ENCODE measurements around the gene ANXA3.
"Not testable (repeated sequence)": the region's sequence is repeated elsewhere in the genome, so short reads cannot be mapped to it uniquely, and the experiment has no call there.

Gene ANXA3

GRCh38 chr4:78543424-78544125 lies 8.0 kb upstream of the ANXA3 start:
- TF ChIP-seq CTCF (IDR thresholded peaks at IDR 0.05; ENCODE audit: low read depth, low read length), result no peak
- H3K4me3 ChIP-seq (ENCODE audit: low read depth, low read length), result no peak overlapping the region

DNA sequence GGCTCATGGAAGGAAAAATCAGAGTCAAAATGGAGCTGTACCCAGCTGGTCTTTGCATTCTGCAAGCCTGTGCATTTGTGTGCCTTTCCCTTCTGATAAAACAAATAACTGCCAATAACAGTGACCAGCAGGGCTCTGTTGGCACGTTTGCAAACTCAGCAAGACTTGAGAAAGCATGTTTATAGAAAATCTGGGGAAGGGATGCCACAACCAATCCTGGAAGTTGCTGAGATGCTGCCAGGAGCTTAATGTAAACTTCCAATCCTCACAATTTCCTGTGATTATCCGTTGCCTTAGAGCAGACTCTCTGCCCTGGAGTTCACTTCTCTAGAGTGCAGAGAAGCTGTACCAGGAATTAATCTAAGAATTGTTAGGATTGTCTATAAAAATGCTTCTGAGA lies 6.9 kb upstream of the ANXA3 start:
- H3K4me3 ChIP-seq (ENCODE audit: low read depth, low read length), result no peak overlapping the region
- no peak for TF ChIP-seq CTCF (IDR thresholded peaks at IDR 0.05; ENCODE audit: low read depth, low read length)

- TF ChIP-seq CTCF (IDR thresholded peaks at IDR 0.05; ENCODE audit: low read depth, low read length), result no peak
- H3K4me3 ChIP-seq (ENCODE audit: low read depth, low read length), result no peak overlapping the region
Observed at GRCh38 chr4:78545275-78546246, 6.0 kb upstream of the ANXA3 start.

- H3K4me3 ChIP-seq (ENCODE audit: low read depth, low read length), result not testable (repeated sequence)
Observed at GRCh38 chr4:78547899-78548298, 3.7 kb upstream of the ANXA3 start.

DNA sequence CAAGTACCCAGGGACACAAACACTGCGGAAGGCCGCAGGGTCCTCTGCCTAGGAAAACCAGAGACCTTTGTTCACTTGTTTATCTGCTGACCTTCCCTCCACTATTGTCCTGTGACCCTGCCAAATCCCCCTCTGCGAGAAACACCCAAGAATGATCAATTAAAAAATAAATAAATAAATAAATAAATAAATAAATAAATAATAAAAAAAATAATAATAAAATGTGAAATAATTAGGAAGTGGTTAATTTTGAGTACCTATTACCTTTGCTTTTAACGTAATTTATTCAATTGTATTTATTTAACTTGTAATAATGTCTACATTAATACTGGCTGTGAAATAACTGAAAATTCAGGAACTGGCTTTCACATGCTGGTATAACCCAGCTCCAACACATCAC lies 2.7 kb upstream of the ANXA3 start:
- not testable (repeated sequence) for H3K4me3 ChIP-seq (ENCODE audit: low read depth, low read length)

DNA sequence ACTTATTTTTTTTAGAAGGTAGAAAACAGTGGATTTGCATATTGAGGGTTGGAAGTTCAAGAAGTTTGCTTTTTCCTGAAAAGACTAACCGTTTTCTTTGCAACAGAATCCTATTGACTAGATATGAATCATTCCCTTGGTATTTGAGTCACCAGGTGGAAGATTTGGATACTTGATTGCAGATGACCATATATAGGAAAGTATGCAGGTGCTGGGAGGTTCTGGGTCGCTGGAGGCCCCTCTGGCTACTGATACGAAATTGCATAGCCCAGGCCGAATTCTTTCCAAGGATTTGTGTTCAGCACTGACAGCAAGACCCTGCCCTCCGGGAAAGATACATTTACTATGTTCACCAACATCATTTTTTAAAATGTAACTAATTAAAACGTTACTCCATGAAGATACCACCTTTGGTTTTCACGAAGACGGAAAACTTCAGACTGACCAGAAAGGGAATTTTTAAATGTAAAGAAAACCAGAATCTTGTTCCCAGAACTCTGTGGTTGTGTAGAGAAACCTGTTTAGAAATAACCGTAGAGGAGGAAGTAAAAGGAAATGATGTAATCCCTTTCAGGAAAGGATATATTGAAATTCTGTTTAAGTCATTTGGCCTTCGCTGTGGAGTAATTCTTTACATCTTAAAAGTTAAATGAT lies 946 bp downstream of the ANXA3 start:
- no peak for TF ChIP-seq CTCF (IDR thresholded peaks at IDR 0.05; ENCODE audit: low read depth, low read length)
- H3K4me3 ChIP-seq (ENCODE audit: low read depth, low read length), result peak overlapping the region; percentile 64

GRCh38 chr4:78553043-78553396 lies 1.4 kb downstream of the ANXA3 start:
- TF ChIP-seq CTCF (IDR thresholded peaks at IDR 0.05; ENCODE audit: low read depth, low read length), result no peak
- no peak overlapping the region for H3K4me3 ChIP-seq (ENCODE audit: low read depth, low read length)

DNA sequence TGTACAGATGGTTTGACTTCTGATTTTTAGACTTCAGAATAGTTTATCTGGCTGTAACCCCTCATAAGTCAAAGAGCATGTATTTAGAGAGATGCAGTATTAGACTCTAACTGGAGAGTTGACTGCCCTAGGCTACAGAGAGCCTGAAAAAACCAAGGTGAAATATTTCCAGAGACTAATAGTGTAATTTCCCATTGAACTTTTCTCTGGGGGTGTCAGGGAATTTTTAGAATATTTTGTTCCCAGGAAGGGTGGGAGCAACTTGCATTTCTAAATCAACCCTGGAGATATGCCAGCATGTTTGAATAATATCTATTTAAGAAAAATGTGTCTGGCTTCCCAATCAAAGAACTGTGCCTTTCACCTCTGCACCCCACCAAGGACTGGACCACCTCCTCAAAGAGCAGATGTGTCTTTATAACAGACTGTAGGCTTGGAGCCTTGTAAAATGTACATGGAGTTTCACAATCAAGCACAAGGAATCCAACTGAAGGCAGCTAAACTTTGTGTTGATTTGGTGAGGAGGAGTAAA lies 2.0 kb downstream of the ANXA3 start:
- H3K4me3 ChIP-seq (ENCODE audit: low read depth, low read length), result no peak overlapping the region

More for the DNA sequence above, 2.0 kb downstream of the ANXA3 start:
- TF ChIP-seq CTCF (IDR thresholded peaks at IDR 0.05; ENCODE audit: low read depth, low read length), result no peak

Data from WI38 (cell line).